Caki2 (cell line): ENCODE measurements around the gene LHX3. TPM values are rescaled to one million over a fixed set of nuclear protein-coding genes. Genes with fewer than 3 reads are reported as not detected.

ENCODE experiments used
- DNase-seq: peaks from one replicate; pipeline ENCODE4 v3.0.0-alpha.2; 2015; ENCODE audit warnings: low read depth
- in situ Hi-C: cut with HindIII; loops from 2 replicates; pipeline ENCODE4 v1.10.0; 2016; ENCODE audit warnings: low sequenced_read_pairs, low pct_unique_long_range_greater_than_20kb, mixed read lengths
- total RNA-seq: library from RNA; depleted of rRNA; stranded (reverse); fragments of >200 nt; shearing (Covaris generic); gene quantifications from 2 replicates; pipeline ENCODE4 v1.2.3, GENCODE V29; 2014; ENCODE audit warnings: low replicate concordance

Gene LHX3
- total RNA-seq, 1 experiment from 2014 or later, result not detected

DNA sequence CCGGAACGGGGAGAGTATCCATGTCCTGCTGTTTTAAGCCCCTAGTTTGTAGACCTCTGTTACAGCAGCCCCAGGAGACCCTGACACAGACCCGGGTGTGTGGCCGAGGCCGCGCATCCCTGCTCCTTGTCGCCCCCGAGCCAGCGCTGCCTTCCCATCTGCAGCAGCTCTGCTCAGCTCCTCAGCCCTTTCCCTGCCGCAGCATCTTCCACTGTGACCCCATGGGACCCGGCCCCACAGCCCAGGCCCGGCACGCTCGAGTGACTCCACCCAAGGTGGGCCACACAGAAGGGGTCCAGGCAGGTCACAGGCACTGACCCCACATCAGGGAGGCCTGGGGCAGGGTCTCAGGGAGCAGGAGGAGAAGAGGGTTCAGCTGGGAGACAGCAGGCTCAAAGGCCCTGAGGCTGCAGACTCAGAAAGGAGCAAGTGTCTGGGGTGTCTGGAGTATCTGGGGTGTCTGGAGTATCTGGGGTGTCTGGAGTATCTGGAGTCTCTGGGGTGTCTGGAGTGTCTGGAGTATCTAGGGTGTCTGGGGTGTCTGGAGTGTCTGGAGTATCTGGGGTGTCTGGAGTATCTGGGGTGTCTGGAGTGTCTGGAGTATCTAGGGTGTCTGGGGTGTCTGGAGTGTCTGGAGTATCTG lies 31.2 kb downstream of the LHX3 start:
- in situ Hi-C loops, result no loop called here
- no peak for DNase-seq

- no peak for DNase-seq
- in situ Hi-C loops, result no loop called here
These were observed 32.4 kb downstream of the LHX3 start for GRCh38 chr9:136172412-136173079.

DNA sequence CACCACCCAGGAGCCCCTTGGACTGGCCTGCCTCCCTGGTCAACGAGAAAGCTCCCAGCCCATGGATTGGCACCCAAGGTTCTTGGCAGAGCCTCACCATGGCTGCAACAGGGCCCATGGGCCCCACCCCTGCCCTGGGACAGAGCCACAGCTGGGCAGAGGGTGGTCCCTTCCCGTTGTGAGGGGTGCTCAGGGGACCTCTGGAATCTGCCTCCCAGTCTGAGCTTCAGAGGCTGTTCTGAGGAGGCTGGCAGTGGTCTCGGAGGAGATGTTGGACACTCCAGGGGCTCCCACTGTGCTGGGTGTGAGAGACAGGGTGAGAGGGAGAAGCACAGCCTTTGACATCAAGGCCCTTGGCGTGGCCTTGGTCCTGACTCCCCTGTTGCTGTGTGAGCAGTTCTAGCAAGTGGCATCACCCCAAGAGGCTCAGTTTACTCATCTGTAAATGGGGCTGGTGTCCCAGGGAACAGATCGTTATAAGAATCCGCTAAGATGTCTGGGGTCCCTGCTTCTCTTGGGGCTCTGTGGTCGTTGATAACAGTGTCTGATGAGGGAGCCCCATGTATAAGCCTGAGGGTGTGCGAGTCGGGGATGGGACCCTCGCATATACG lies 33.0 kb downstream of the LHX3 start:
- no peak for DNase-seq
- in situ Hi-C loops, result no loop called here

DNA sequence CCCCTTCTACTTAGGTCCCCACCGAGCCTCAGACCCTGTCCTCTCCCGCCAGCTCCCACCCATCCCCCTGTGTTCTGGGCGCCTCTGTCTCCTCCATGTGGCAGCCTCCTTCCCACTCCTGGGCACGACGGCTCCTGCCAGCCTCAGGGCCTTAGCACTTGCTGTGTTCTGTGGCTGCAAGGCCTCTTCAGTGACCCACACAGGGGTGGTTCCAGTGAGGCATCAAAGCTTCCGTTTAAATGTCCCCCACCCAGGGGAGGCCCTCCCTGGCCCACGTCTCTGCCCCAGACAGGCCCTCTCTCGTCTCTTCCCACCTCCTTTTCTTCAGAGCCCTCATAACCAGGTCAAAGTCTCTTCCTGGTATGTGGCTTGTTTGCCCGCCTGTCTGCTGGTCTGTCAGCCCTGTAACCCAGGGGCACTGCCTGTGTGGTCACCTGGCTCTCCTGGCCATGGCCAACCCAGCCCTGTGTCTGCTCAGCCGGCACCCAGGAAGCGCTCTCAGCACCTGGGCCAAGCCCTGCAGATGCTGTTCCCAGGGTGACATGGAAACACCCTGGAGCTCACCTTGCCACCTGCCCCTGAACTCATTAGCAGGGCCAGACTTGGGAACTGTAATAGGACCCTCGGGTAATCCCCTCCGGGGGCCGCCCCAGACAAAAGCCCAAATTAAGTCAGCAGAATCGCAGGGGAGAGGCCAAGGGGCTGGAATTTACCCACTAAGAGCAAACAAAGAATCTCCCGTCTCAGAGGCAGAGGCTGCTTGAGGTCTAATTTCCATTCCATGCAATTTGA lies 33.7 kb downstream of the LHX3 start:
- no peak for DNase-seq
- in situ Hi-C loops, result no loop called here

DNA sequence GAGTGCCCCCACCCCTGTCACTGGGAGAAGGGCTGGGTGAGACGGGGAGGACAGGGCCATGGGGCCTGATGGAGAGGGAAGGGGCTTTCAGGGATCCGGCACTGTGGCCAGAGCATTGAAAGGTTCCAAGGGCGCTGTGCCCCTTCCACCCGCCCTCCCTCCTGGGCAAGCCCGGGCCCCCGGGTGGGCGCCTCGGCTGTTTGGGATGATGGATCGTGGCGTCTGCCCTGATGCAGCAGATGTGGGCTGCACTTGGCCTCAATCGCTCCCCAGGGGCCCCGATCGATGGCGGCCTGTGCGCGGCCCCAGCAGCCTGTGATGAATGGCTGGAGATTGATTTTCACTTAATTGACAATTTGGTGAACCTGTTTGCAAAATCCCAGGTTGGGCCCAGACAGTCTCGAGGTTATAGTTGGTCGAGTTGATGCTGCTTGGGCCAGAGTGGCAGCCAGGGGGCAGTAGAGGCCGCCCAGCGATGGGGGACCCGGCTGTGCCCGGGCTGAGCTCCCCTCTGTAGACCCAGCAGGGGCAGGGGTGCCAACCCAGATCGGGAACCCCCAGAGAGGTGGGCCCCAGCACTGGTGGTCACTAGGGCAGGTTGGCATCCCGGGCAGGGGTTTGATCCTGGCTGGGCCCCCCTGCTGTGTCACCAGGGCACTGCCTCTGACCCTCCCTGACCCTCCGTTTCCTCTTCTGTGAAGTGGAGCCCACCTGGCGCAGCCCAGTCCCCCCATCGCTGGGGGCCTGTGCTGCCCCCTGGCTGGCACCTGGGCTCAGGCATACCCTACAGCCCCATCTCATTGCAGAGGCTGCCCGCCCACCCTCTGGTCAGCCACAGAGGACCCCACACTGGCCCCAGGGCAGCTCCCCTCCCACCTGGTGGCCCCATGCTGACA lies 34.7 kb downstream of the LHX3 start:
- in situ Hi-C loops, result no loop called here
- peak; percentile 8 for DNase-seq

DNA sequence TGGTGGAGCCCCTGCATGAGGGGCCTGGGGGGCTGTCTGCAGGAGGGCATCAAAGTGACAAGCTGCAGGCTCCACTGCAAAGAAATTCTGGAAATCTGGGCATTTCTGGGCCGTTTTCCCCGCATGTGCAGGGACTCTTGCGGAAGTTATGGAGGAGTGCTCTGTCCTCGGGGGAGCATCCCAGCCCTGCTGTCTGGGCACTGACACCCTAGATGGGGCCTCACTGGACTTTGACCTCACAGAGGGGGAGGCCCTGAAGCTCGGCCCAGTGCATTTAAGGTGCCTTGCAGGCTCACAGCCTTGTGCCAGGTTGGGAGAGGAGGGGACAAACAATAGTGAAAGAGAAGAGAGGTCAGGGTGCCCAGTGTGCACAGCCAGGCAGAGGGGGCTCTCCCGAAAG lies 35.4 kb downstream of the LHX3 start:
- in situ Hi-C loops, result no loop called here

DNA sequence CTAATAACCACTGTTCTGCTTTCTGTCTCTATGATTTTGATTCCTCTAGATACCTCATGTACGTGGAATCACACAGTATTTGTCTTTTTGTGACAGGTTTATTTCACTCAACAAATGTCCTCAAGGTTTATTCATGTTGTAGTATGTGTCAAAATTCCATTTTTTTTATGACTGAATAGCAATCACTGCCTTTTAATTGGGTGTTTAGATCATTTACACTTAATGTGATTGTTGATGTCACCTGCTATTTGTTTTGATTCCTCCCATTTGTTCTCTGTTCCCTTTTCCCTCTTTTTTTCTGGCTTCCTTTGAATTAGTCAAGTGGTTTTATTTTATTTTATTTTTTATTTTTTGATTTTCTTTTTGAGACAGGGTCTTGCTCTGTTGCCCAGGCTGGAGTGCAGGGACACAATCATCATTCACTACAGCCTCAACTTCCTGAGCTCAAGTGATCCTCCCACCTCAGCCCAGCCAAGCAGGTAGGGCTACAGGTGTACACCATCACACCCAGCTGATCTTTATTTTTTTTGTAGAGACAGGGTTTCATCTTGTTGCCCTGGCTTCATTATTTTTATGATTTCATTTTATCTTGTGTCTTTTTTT lies 41.6 kb downstream of the LHX3 start:
- in situ Hi-C loops, result no loop called here
- no peak for DNase-seq

More for the DNA sequence above, 35.4 kb downstream of the LHX3 start:
- DNase-seq, result no peak

- no peak for DNase-seq
- in situ Hi-C loops, result no loop called here
These were observed 43.8 kb downstream of the LHX3 start for GRCh38 chr9:136160995-136161610.

- in situ Hi-C loops, result no loop called here
- no peak for DNase-seq
These were observed 44.5 kb downstream of the LHX3 start for GRCh38 chr9:136160381-136160841.

DNA sequence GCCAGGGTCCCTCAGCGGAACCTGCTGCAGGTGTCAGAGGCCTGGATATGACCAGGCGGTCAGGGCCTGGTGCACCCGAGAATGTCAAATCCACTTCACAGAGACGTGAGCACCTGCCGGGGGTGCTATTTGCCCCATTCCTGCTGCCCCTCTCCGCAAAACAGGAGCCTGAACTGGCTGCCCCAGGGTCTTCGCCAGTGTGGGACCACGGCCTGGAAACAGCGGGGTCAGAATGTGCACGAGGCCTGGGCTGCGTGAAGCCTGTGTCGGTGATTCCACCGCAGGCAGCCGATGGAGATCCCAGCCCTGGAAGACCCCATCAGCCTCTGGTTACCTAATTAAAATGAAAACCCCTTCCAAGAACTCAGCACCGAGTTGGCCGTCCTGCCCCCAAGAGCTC lies 45.1 kb downstream of the LHX3 start:
- in situ Hi-C loops, result no loop called here
- DNase-seq, result no peak

- in situ Hi-C loops, result no loop called here
- no peak for DNase-seq
These were observed 47.3 kb downstream of the LHX3 start for GRCh38 chr9:136157477-136158265.

DNA sequence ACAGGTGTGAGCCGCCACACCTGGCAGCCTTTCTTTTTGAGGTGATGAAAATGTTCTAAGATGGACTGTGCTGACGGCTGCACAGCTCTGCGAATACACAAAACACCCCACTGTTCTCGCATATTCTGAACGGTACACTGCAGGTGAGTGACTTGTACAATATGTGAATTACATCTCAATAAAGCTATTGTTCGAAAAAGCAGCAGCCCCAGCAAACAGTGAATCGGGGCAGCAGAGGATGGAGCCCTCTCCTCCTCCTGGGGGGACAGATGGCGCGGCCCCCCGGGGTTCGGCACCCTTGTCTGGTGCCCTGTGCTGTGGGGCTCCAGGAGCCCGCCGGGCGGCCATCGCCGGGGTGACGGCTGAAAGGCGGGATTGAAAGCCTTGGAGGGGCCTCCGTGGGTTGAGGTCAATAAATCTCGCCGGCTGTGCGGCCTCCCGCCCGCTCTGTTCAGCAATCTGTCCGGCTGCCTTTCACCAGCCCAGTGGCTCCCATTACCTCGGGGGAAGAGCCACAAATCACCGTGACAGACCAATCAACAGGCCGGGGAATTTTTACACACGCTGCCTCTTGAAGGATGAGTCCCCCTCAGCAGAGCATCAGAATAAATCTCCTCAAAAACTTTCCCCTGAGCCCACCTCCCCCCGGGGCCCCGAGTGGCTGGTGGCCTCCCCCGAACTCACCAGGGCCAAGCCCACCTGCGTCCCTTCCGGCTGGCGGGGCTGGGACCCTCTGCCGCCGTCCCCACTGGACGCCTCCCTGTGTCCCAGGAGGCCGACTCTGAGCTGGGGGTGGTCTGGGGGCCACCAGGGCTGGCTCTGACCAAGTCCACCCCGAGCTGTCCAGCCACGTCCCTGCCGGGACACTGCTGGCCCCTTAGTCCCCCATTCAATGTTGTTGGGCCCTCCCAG lies 48.5 kb downstream of the LHX3 start:
- DNase-seq, result no peak
- in situ Hi-C loops, result no loop called here

GRCh38 chr9:136155576-136155975 lies 49.4 kb downstream of the LHX3 start:
- no peak for DNase-seq
- in situ Hi-C loops, result no loop called here

- in situ Hi-C loops, result no loop called here
- DNase-seq, result no peak
These were observed 50.0 kb downstream of the LHX3 start for GRCh38 chr9:136154943-136155342.

DNA sequence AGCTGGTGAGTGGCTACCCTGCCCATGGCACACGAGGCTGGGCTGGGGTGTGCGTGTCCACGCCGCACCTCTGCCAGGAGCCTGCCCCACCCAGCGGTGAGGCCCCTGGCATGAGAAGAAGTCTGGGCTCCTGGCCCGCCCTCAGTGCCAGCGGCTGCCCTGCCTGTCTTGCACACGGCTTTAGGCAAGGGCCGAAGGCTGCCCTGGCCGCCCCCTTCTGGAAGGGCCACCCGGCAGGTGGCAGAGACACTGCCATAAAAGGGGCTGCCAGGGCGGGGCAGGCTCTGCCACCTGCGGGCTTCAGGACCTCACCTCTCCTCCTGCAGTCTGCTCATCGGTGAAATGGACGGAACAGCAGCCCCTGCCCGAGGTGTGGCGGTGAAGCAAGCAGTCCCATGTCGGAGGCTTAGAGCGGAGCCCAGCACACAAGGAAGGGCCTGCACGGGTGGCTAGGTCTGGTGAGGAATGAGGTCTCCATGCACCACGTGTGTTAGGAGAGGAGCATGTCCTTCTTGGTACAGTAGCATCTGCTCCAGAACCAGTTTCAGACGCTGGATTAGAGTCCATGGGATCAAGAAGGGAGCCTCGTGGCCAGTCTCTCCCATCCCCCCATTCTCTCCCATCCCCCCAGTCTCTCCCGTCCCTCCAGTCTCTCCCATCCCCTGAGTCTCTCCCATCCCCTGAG lies 51.4 kb downstream of the LHX3 start:
- DNase-seq, result no peak
- in situ Hi-C loops, result no loop called here
